Caco-2 (cell line): ENCODE measurements around the gene SOX6. TPM values are rescaled to one million over a fixed set of nuclear protein-coding genes. Genes with fewer than 3 reads are reported as not detected.
A peak's percentile ranks its signal among the peaks of the same experiment; 100 is the strongest.

Experiments used
- BruUV-seq: library from RNA; stranded (reverse); fragments of 400-500 nt; replicated peaks from 2 replicates; lab custom pipeline; 2021; lab: Mats Ljungman, UMichigan
- CTCF ChIA-PET: fragments of 300-600 bp; sonication (Branson Sonifier 250); formaldehyde crosslinking; loops from one replicate; lab custom pipeline; 2022; ENCODE audit warnings: antibody characterized with exemption; lab: Charles Lee
- POLR2A ChIA-PET: fragments of 300-600 bp; sonication (Branson Sonifier 250); formaldehyde crosslinking; loops from one replicate; lab custom pipeline; 2022; ENCODE audit warnings: antibody characterized with exemption; lab: Charles Lee
- DNase-seq, 2 experiments: peaks; one replicate each; pipeline versions ENCODE4 v3.0.0 to v3.0.0-alpha.2; 2020 to 2022
- H3K27me3 ChIP-seq: replicated peaks from 2 replicates; pipeline ENCODE4 v1.6.0; 2011; ENCODE audit warnings: low read length; ENCODE audit not compliant: control insufficient read depth, insufficient read depth
- H3K36me3 ChIP-seq: 2 replicates; pipeline ENCODE4 v1.5.1; 2011; ENCODE audit warnings: low read length; ENCODE audit not compliant: control insufficient read depth, insufficient read depth
- H3K4me1 ChIP-seq: fragments of 250-450 bp; sonication (Bioruptor Pico); 2 replicates; pipeline ENCODE4 v1.5.1; 2020; ENCODE audit warnings: mild to moderate bottlenecking
- H3K4me3 ChIP-seq: 2 replicates; pipeline ENCODE4 v1.5.1; 2011; ENCODE audit warnings: low read depth, mild to moderate bottlenecking, control low read depth, low read length
- H3K9me3 ChIP-seq: fragments of 250-450 bp; sonication (Bioruptor Pico); 2 replicates; pipeline ENCODE4 v1.5.1; 2020; ENCODE audit warnings: mild to moderate bottlenecking, moderate library complexity
- H3K27ac Mint-ChIP-seq: one replicate; pipeline ENCODE4 v1.8.0; 2022; ENCODE audit warnings: mixed read lengths; ENCODE audit not compliant: unreplicated experiment
- H3K27me3 Mint-ChIP-seq: one replicate; pipeline ENCODE4 v1.8.0; 2022; ENCODE audit warnings: mixed read lengths; ENCODE audit not compliant: insufficient read depth, unreplicated experiment
- H3K36me3 Mint-ChIP-seq: one replicate; pipeline ENCODE4 v1.8.0; 2022; ENCODE audit warnings: mild to moderate bottlenecking, mixed read lengths; ENCODE audit not compliant: insufficient read depth, unreplicated experiment
- H3K4me1 Mint-ChIP-seq: one replicate; pipeline ENCODE4 v1.8.0; 2022; ENCODE audit warnings: low read depth, mixed read lengths; ENCODE audit not compliant: unreplicated experiment
- H3K4me3 Mint-ChIP-seq: one replicate; pipeline ENCODE4 v1.8.0; 2022; ENCODE audit warnings: mild to moderate bottlenecking, moderate library complexity, mixed read lengths; ENCODE audit not compliant: unreplicated experiment
- H3K9me3 Mint-ChIP-seq: one replicate; pipeline ENCODE4 v1.8.0; 2022; ENCODE audit warnings: mixed read lengths; ENCODE audit not compliant: unreplicated experiment
- CTCF ChIP-seq, 2 experiments: fragments of 200-600 bp in 1 of 2; IDR thresholded peaks; 1 replicate in 1 of 2; 2 replicates in 1 of 2; pipeline versions ENCODE4 v1.5.1 to v1.8.0; 2011 to 2022; ENCODE audit warnings: antibody characterized with exemption in 1 of 2, control low read depth in 1 of 2, inconsistent platforms in 1 of 2, low read depth in 1 of 2, low read length in 1 of 2, mild to moderate bottlenecking in 1 of 2, moderate library complexity in 1 of 2; ENCODE audit not compliant: insufficient read depth in 1 of 2, severe bottlenecking in 1 of 2, unreplicated experiment in 1 of 2
- intact Hi-C: fragments of 100-400 bp; cut with micrococcal nuclease; formaldehyde crosslinking; loops from one replicate; pipeline ENCODE4 v1.10.0; 2022; ENCODE audit not compliant: unreplicated experiment
- total RNA-seq: library from RNA; stranded (reverse); gene quantifications from 2 replicates; pipeline ENCODE4 v1.2.3, GENCODE V29; 2022

Gene SOX6
- total RNA-seq, 1 experiment from 2014 or later, result 10.8 TPM

GRCh38 chr11:16266021-16266420 lies 90.3 kb downstream of the SOX6 start:
- intact Hi-C loops, result no loop called here

GRCh38 chr11:16265022-16265421 lies 91.3 kb downstream of the SOX6 start:
- POLR2A ChIA-PET, result no interaction called here
- H3K27me3 Mint-ChIP-seq, result no peaks in the 10 kb centered on the region
- intact Hi-C loops, result no loop called here
- Histone ChIP-seq H3K36me3 (no peaks in the 10 kb centered on the region), H3K27me3 (no peaks in the 10 kb centered on the region), H3K4me3 (no peak overlapping the region), H3K4me1 (peaks cover 24% of the 10 kb centered on the region), H3K9me3 (no peaks in the 10 kb centered on the region)
- no peak for TF ChIP-seq CTCF (IDR thresholded peaks at IDR 0.05; ENCODE audit: insufficient read depth in 1 of 2, low read depth in 1 of 2, low read length in 1 of 2, severe bottlenecking in 1 of 2, unreplicated experiment in 1 of 2)
- CTCF ChIA-PET, result no interaction called here
- no peaks in the 10 kb centered on the region for H3K36me3 Mint-ChIP-seq
- no peak for DNase-seq
- no peak overlapping the region for H3K4me3 Mint-ChIP-seq
- peaks cover 16% of the 10 kb centered on the region for H3K4me1 Mint-ChIP-seq
- peaks cover 21% of the 10 kb centered on the region for H3K9me3 Mint-ChIP-seq
- no peak overlapping the region for H3K27ac Mint-ChIP-seq
- BruUV-seq, result no TSS peak

More at GRCh38 chr11:16266021-16266420, 90.3 kb downstream of the SOX6 start:
- Histone ChIP-seq H3K27me3 (no peaks in the 10 kb centered on the region), H3K36me3 (no peaks in the 10 kb centered on the region), H3K4me1 (peaks cover 17% of the 10 kb centered on the region), H3K4me3 (no peak overlapping the region), H3K9me3 (no peaks in the 10 kb centered on the region)
- H3K4me3 Mint-ChIP-seq, result no peak overlapping the region
- no TSS peak for BruUV-seq
- no peak overlapping the region for H3K27ac Mint-ChIP-seq
- ChIA-PET CTCF (no interaction called here), POLR2A (no interaction called here)
- H3K9me3 Mint-ChIP-seq, result peaks cover 14% of the 10 kb centered on the region
- no peaks in the 10 kb centered on the region for H3K27me3 Mint-ChIP-seq
- peaks cover 8% of the 10 kb centered on the region for H3K4me1 Mint-ChIP-seq
- no peak for DNase-seq
- TF ChIP-seq CTCF (IDR thresholded peaks at IDR 0.05; ENCODE audit: insufficient read depth in 1 of 2, low read depth in 1 of 2, low read length in 1 of 2, severe bottlenecking in 1 of 2, unreplicated experiment in 1 of 2), result no peak
- H3K36me3 Mint-ChIP-seq, result no peaks in the 10 kb centered on the region

- H3K4me1 ChIP-seq, result peaks cover 24% of the 10 kb centered on the region
- H3K9me3 Mint-ChIP-seq, result peaks cover 21% of the 10 kb centered on the region
- H3K9me3 ChIP-seq, result no peaks in the 10 kb centered on the region
- H3K4me3 Mint-ChIP-seq, result peak overlapping the region; percentile 30
- H3K4me1 Mint-ChIP-seq, result peaks cover 16% of the 10 kb centered on the region
- peak overlapping the region; percentile 46 for H3K27ac Mint-ChIP-seq
- no peaks in the 10 kb centered on the region for H3K27me3 ChIP-seq
- no peak for DNase-seq
- no peaks in the 10 kb centered on the region for H3K27me3 Mint-ChIP-seq
- ChIA-PET POLR2A (interaction anchor here (0.6 kb wide), 1 partner anchor 69 kb away, joined by 3 read pairs; no protein-coding TSS in a partner anchor), CTCF (interaction anchor here (0.5 to 1.4 kb wide), 8 partner anchors 10 to 783 kb away, joined by 3 to 5 read pairs (median 3); partner anchors contain the start of gene SOX6)
- no peak overlapping the region for H3K4me3 ChIP-seq
- no TSS peak for BruUV-seq
- H3K36me3 ChIP-seq, result no peaks in the 10 kb centered on the region
- intact Hi-C loops, result no loop called here
- TF ChIP-seq CTCF (IDR thresholded peaks at IDR 0.05; ENCODE audit: insufficient read depth in 1 of 2, low read depth in 1 of 2, low read length in 1 of 2, severe bottlenecking in 1 of 2, unreplicated experiment in 1 of 2), result no peak
- no peaks in the 10 kb centered on the region for H3K36me3 Mint-ChIP-seq
Observed at GRCh38 chr11:16262645-16262955, 93.7 kb downstream of the SOX6 start.
